Suprapubic skin (tissue), 3 donors: Measurements from ENCODE around the gene UTP25.

Experiments used
- CTCF ChIP-seq, 2 donors: fragments of 200-600 bp in 1 of 2; fragments of 450-650 bp in 1 of 2; sonication (generic) in 1 of 2; IDR thresholded peaks; one replicate each; pipeline ENCODE4 v1.5.1; 2016 to 2019; ENCODE audit warnings: antibody characterized with exemption in 2 of 2, mild to moderate bottlenecking in 1 of 2, moderate library complexity in 1 of 2
- POLR2A ChIP-seq, 2 donors: fragments of 450-650 bp; IDR thresholded peaks; one replicate each; pipeline ENCODE4 v1.6.1; 2017; ENCODE audit warnings: antibody characterized with exemption in 2 of 2, mild to moderate bottlenecking in 2 of 2, moderate library complexity in 2 of 2

GRCh38 chr1:209803568-209803967 lies 24.2 kb upstream of the UTP25 start:
- no peak for TF ChIP-seq CTCF (IDR thresholded peaks at IDR 0.05)
- TF ChIP-seq POLR2A (IDR thresholded peaks at IDR 0.05): no peak
